Transverse colon (tissue), 4 donors: ENCODE results near the gene PGAM2. TPM values are rescaled to one million over a fixed set of nuclear protein-coding genes. Genes with fewer than 3 reads are reported as not detected.

ENCODE experiments used
- DNase-seq: peaks from one replicate; pipeline ENCODE4 v3.0.0-alpha.2; 2019
- H3K27ac ChIP-seq, 4 donors: fragments of 200-600 bp; sonication (generic); 2 replicates each; pipeline ENCODE4 v1.5.1; 2016 to 2018; ENCODE audit warnings: inconsistent platforms in 4 of 4
- H3K27me3 ChIP-seq: fragments of 200-600 bp; sonication (generic); 2 replicates; pipeline ENCODE4 v1.5.1; 2017; ENCODE audit warnings: inconsistent platforms
- H3K36me3 ChIP-seq, 4 donors: fragments of 200-600 bp; sonication (generic); 2 replicates each; pipeline ENCODE4 v1.5.1; 2017 to 2019; ENCODE audit warnings: inconsistent platforms in 4 of 4
- H3K4me1 ChIP-seq, 4 donors: fragments of 200-600 bp; sonication (generic); 2 replicates each; pipeline ENCODE4 v1.5.1; 2017 to 2020; ENCODE audit warnings: inconsistent platforms in 4 of 4
- H3K4me3 ChIP-seq, 4 donors: fragments of 200-600 bp; sonication (generic); 1 replicate in 1 of 4; 2 replicates in 3 of 4; pipeline versions ENCODE4 v1.5.1 to v1.6.1; 2017 to 2019; ENCODE audit warnings: inconsistent platforms in 4 of 4
- H3K9me3 ChIP-seq, 2 donors: fragments of 200-600 bp; sonication (generic); 2 replicates each; pipeline ENCODE4 v1.5.1; 2017 to 2019; ENCODE audit warnings: inconsistent platforms in 2 of 2
- EP300 ChIP-seq: sonication (generic); formaldehyde crosslinking; IDR thresholded peaks from one replicate; pipeline ENCODE4 v1.6.1; 2017; ENCODE audit warnings: antibody characterized with exemption, low read depth
- POLR2A ChIP-seq: fragments of 450-650 bp; IDR thresholded peaks from one replicate; pipeline ENCODE4 v1.6.1; 2016; ENCODE audit warnings: antibody characterized with exemption, mild to moderate bottlenecking, moderate library complexity
- POLR2AphosphoS5 ChIP-seq, 3 donors: sonication (generic); formaldehyde crosslinking; IDR thresholded peaks; one replicate each; pipeline ENCODE4 v1.6.1; 2016; ENCODE audit warnings: antibody characterized with exemption in 3 of 3
- WGBS, 2 donors: methylation state at CpG; one replicate each; pipeline ENCODE4 v1.1.5; 2018; ENCODE audit warnings: low coverage in 1 of 2; 5-methylcytosine and 5-hydroxymethylcytosine counted together
- in situ Hi-C, 4 donors: fragments of 200-750 bp; cut with MboI; loops; one replicate each; pipeline versions ENCODE4 v1.15.0 to v1.15.1; 2017; ENCODE audit warnings: low sequenced_read_pairs in 3 of 4, low pct_ligation_motif_present in 1 of 4, low pct_unique_long_range_greater_than_20kb in 1 of 4
- intact Hi-C: fragments of 100-400 bp; cut with DNase I; formaldehyde crosslinking; loops from one replicate; pipeline ENCODE4 v1.15.1; 2023; ENCODE audit warnings: low total_unique reads
- total RNA-seq, 4 donors: library from RNA; depleted of rRNA; stranded (reverse); fragments of >200 nt; gene quantifications; one replicate each; pipeline ENCODE4 v1.1.0, GENCODE V29; 2016
- TF ChIP-seq, protein P1 (sequence below), 5 experiments: fragments of 200-600 bp in 3 of 5; fragments of 450-650 bp in 2 of 5; sonication (generic) in 3 of 5; IDR thresholded peaks; 1 replicate in 2 of 5; 2 replicates in 3 of 5; pipeline ENCODE4 v1.5.1; 2016 to 2017; ENCODE audit warnings: antibody characterized with exemption in 5 of 5, inconsistent platforms in 3 of 5, mild to moderate bottlenecking in 2 of 5, moderate library complexity in 1 of 5

Gene PGAM2
- total RNA-seq, 4 donors from 2014 or later: 9.7 TPM; not detected in 3

- peak; percentile 6 for DNase-seq
- in situ Hi-C loops (no loop called here), intact Hi-C loops (no loop called here)
- H3K27me3 ChIP-seq: no peaks in the 10 kb centered on the region
- TF ChIP-seq, protein P1, sequence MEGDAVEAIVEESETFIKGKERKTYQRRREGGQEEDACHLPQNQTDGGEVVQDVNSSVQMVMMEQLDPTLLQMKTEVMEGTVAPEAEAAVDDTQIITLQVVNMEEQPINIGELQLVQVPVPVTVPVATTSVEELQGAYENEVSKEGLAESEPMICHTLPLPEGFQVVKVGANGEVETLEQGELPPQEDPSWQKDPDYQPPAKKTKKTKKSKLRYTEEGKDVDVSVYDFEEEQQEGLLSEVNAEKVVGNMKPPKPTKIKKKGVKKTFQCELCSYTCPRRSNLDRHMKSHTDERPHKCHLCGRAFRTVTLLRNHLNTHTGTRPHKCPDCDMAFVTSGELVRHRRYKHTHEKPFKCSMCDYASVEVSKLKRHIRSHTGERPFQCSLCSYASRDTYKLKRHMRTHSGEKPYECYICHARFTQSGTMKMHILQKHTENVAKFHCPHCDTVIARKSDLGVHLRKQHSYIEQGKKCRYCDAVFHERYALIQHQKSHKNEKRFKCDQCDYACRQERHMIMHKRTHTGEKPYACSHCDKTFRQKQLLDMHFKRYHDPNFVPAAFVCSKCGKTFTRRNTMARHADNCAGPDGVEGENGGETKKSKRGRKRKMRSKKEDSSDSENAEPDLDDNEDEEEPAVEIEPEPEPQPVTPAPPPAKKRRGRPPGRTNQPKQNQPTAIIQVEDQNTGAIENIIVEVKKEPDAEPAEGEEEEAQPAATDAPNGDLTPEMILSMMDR (IDR thresholded peaks at IDR 0.05): no peak
- peak in 1 of 3 donors; percentile 5 for TF ChIP-seq POLR2AphosphoS5 (IDR thresholded peaks at IDR 0.05)
- peaks cover 20 to 35% (median 28%) of the 10 kb centered on the region in 4 donors for H3K4me1 ChIP-seq
- no peak overlapping the region for H3K4me3 ChIP-seq
- H3K36me3 ChIP-seq: no peaks in the 10 kb centered on the region
- no peak overlapping the region for H3K27ac ChIP-seq
- H3K9me3 ChIP-seq: no peaks in the 10 kb centered on the region
- 75 to 87% methylated on average over 7 to 11 of the region's 11 CpGs for WGBS, 2 donors
Measured at GRCh38 chr7:44067064-44067951, 1.9 kb upstream of the PGAM2 start.

- WGBS, 2 donors: 64% methylated on average over 7 of the region's 7 CpGs; no CpG with 5 or more reads in 1 of the 2 donors
- no peaks in the 10 kb centered on the region for H3K9me3 ChIP-seq
- peaks cover 16 to 28% (median 22%) of the 10 kb centered on the region in 4 donors for H3K4me1 ChIP-seq
- no peak overlapping the region for H3K4me3 ChIP-seq
- intact Hi-C loops: no loop called here
- H3K27me3 ChIP-seq: no peaks in the 10 kb centered on the region
- in situ Hi-C loops: no loop called here
- no peaks in the 10 kb centered on the region for H3K36me3 ChIP-seq
- TF ChIP-seq POLR2AphosphoS5 (IDR thresholded peaks at IDR 0.05) (peak in 2 of 3 donors; percentile 2 to 3), EP300 (no peak)
- no peak overlapping the region for H3K27ac ChIP-seq
- DNase-seq: peak; percentile 6
Measured at GRCh38 chr7:44066494-44067063, 1.2 kb upstream of the PGAM2 start.

DNA sequence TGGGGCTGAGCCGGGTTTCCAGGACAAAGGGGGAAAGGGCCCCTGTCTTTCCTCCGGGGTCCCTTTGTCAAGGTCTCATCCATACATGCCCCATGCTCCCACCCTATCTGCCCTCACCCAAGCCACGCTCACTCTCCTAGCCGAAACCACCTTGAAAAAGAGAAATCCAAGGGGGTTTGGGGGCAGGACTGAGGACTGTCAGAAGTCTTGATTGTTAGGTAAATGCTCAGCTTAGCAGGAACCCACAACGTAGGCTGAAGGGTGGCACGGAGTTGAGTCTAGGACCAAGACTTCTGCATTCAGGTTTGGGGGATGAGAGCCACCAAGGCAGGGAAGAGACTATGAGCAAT lies 719 bp upstream of the PGAM2 start:
- WGBS, 2 donors: 6 to 51% methylated on average over 2 to 6 of the region's 6 CpGs
- in situ Hi-C loops (no loop called here), intact Hi-C loops (no loop called here)
- H3K27me3 ChIP-seq: no peaks in the 10 kb centered on the region
- DNase-seq: no peak
- H3K9me3 ChIP-seq: no peaks in the 10 kb centered on the region
- no peak for TF ChIP-seq EP300
- TF ChIP-seq, protein P1 (IDR thresholded peaks at IDR 0.05): no peak
- no peak for TF ChIP-seq POLR2A
- TF ChIP-seq POLR2AphosphoS5 (IDR thresholded peaks at IDR 0.05): no peak
- no peak overlapping the region for H3K27ac ChIP-seq
- H3K4me1 ChIP-seq: peaks cover 16 to 23% (median 18%) of the 10 kb centered on the region in 4 donors
- no peak overlapping the region for H3K4me3 ChIP-seq
- H3K36me3 ChIP-seq: peaks cover 0 to 5% (median 0%) of the 10 kb centered on the region in 4 donors

DNA sequence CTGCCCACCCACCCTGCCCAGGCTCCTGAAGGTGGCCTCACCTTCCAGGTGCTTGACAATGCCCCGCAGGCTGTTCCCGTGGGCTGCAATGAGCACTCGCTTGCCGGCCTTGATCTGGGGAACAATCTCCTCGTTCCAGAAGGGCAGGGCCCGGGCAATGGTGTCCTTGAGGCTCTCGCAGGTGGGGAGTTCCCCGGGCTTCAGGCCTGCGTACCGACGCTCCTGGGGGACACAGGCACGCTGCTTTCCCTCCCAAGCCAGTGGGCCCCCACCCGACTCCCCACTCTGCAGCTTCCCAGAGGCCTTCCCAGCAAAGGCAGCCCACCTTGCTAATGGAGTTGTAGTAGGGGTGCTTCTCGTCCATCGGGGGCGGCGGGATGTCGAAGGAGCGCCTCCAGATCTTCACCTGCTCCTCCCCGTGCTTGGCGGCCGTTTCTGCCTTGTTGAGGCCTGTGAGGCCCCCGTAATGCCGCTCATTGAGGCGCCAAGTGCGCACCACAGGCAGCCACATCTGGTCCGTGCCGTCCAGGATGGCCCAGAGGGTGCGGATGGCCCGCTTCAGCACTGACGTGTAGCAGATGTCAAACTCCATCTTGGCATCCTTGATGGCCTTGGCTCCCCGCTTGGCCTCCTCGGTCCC lies 456 bp downstream of the PGAM2 start:
- WGBS, 2 donors: 19% methylated on average over 19 of the region's 33 CpGs; no CpG with 5 or more reads in 1 of the 2 donors

More for the DNA sequence above, 456 bp downstream of the PGAM2 start:
- in situ Hi-C loops (no loop called here), intact Hi-C loops (no loop called here)
- peaks cover 16 to 20% (median 18%) of the 10 kb centered on the region in 4 donors for H3K4me1 ChIP-seq
- peaks cover 0 to 17% (median 5%) of the 10 kb centered on the region in 4 donors for H3K36me3 ChIP-seq
- peak in 1 of 3 donors; percentile 26 for TF ChIP-seq POLR2AphosphoS5 (IDR thresholded peaks at IDR 0.05)
- TF ChIP-seq POLR2A: peak; percentile 25
- no peak for TF ChIP-seq EP300
- TF ChIP-seq, protein P1 (IDR thresholded peaks at IDR 0.05): no peak
- H3K4me3 ChIP-seq: no peak overlapping the region
- H3K27me3 ChIP-seq: no peaks in the 10 kb centered on the region
- no peaks in the 10 kb centered on the region for H3K9me3 ChIP-seq
- H3K27ac ChIP-seq: no peak overlapping the region
- peak; percentile 13 for DNase-seq
